ENCODE data around the gene MAMDC4.
A peak's percentile ranks its signal among the peaks of the same experiment; 100 is the strongest.
"Not testable (repeated sequence)": the region's sequence is repeated elsewhere in the genome, so short reads cannot be mapped to it uniquely, and the experiment has no call there.

MAMDC4 gene

DNA sequence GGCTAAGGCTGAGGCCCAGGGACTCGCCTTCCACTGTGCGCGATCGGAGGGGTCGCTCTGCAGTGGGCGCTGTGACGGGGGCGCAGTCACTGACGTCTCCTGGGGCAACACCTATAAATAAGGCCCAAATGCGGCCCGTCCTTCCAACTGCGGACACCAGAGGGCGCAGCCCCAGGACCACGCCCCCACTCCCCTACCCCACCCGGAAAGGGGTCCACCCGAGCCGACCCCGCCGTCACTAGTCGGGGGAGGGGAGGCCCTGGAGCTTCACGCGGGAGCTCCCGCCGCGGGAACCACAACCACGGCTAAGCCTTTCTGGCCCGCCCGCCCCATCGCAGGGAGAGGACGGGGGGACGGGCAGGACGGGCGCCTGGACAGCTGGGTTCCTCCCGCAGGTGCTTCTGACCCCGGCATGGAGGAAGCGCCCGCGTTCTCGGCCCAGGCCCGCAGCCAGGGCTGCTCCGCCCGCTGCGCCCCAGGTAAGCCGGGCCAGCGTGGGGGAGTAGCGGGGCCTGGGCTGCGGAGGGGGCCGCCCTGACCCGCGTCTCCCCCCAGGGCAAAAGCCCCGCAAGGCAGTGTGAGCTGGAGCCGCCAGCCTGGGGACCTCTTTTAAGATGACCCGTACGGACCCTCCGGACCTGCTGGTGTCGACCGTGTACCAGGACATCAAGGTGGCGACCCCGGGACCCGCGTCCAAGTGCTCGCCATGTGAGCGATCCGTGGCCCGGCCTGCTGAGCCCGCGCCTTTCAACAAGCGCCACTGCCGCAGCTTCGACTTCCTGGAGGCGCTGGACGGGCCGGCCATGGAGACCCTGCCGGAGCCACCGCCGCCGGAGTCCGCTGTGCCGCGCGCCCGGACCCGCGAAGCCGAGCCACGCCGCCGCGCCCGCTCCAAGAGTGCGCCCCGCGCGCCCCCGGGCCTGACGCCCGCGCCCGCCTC is 8.1 kb upstream of the MAMDC4 start:
- H3K9me3 ChIP-seq (ENCODE audit: insufficient read depth, low read depth, low read length); H3K79me2 ChIP-seq (ENCODE audit: insufficient read depth, low read length); H3K4me3 ChIP-seq (ENCODE audit: low read length, poor library complexity, severe bottlenecking); H4K20me1 ChIP-seq (ENCODE audit: insufficient read depth, low read length, poor library complexity, severe bottlenecking); H3K9ac ChIP-seq (ENCODE audit: low read depth, low read length, poor library complexity, severe bottlenecking); H2AFZ ChIP-seq (ENCODE audit: low read length); H3F3A ChIP-seq (ENCODE audit: low read depth); H3K36me3 ChIP-seq (ENCODE audit: insufficient read depth, low read length); H3K9me2 ChIP-seq (replicated peaks; ENCODE audit: low read depth, low read length); H3K27me3 ChIP-seq (ENCODE audit: insufficient read depth, low read length, poor library complexity, severe bottlenecking): not testable (repeated sequence)
- Histone ChIP-seq H3K4me1 (ENCODE audit: insufficient read depth, low read length, poor library complexity, severe bottlenecking) (peaks cover 11% of the 10 kb centered on the region), H3K4me2 (ENCODE audit: low read depth, low read length, poor library complexity, severe bottlenecking) (peak overlapping the region; percentile 37)
- TF ChIP-seq, protein P1, sequence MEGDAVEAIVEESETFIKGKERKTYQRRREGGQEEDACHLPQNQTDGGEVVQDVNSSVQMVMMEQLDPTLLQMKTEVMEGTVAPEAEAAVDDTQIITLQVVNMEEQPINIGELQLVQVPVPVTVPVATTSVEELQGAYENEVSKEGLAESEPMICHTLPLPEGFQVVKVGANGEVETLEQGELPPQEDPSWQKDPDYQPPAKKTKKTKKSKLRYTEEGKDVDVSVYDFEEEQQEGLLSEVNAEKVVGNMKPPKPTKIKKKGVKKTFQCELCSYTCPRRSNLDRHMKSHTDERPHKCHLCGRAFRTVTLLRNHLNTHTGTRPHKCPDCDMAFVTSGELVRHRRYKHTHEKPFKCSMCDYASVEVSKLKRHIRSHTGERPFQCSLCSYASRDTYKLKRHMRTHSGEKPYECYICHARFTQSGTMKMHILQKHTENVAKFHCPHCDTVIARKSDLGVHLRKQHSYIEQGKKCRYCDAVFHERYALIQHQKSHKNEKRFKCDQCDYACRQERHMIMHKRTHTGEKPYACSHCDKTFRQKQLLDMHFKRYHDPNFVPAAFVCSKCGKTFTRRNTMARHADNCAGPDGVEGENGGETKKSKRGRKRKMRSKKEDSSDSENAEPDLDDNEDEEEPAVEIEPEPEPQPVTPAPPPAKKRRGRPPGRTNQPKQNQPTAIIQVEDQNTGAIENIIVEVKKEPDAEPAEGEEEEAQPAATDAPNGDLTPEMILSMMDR (conservative IDR thresholded peaks at IDR 0.05; ENCODE audit: low read length): peak; percentile 54

DNA sequence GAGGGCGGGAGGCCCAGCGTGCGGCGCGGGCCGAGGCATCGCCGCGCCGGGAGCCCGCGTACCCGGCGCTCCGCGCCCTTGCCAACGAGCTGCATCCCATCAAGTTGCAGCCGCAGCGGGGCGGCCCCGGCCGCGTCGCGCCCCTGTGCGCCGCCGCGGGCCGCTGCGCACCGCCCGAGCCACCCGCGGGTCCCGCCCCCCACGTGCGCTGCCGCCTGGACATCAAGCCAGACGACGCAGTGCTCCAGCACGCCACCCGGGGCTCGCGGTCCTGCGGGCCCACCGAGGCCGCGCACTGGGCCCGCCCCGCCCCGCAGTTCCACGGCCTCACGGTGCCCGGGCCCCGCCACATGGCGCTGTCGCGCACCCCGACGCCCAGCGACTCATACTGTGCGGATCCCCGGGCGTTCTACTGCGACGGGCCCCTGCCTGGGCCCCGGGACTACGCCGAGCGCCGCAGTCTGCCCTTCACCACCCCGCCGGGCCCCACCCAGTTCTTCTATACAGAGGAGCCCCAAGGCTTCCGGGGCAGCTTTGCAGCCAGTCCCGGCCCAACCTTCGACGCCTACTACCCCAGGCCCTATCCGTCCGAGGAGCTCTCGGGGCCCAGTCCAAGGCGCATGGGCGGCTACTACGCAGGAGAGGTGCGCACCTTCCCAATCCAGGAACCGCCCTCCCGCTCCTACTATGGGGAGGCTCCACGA is 7.2 kb upstream of the MAMDC4 start:
- Histone ChIP-seq H3K9me2 (replicated peaks; ENCODE audit: low read depth, low read length) (no peaks in the 10 kb centered on the region), H3K4me3 (ENCODE audit: low read length, poor library complexity, severe bottlenecking) (no peak overlapping the region), H3K4me2 (ENCODE audit: low read depth, low read length, poor library complexity, severe bottlenecking) (no peak overlapping the region)

DNA sequence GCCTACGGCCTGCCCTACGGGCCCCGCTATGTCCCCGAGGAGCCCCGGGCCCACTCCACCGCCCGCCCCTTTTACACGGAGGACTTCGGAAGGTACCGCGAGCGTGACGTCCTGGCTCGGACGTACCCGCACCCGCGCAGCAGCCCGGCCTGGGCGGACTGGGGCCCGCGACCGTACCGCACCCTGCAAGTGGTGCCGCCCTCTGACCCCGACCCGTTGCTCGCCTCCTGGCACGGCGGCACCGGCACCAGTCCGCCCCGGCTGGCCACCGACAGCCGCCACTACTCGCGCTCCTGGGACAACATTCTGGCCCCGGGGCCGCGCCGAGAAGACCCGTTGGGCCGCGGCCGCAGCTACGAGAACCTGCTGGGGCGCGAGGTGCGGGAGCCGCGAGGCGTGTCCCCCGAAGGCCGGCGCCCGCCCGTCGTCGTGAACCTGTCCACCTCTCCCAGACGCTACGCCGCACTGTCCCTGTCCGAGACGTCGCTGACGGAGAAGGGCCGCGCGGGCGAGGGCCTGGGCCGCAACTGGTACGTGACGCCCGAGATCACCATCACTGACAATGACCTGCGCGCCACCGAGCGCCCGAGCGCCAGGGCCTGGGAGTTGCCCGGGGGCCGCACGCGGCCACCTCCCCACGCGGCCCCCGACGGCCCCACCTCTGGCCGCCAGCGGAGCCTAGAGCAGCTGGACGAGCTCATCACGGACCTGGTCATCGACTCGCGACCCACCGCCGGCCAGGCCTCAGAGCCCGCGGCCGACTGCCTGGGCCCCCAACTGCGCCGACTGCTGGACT is 6.5 kb upstream of the MAMDC4 start:
- no peaks in the 10 kb centered on the region for H3K9me2 ChIP-seq (replicated peaks; ENCODE audit: low read depth, low read length)
- no peak overlapping the region for H3K4me2 ChIP-seq (ENCODE audit: low read depth, low read length, poor library complexity, severe bottlenecking)
- H3F3A ChIP-seq (ENCODE audit: low read depth): no peaks in the 10 kb centered on the region
- H2AFZ ChIP-seq (ENCODE audit: low read length): no peak overlapping the region
- H3K79me2 ChIP-seq (ENCODE audit: insufficient read depth, low read length): peaks cover 15% of the 10 kb centered on the region; the same call in 1 of the 2 replicates
- no peaks in the 10 kb centered on the region for H3K36me3 ChIP-seq (ENCODE audit: insufficient read depth, low read length)
- peaks cover 20% of the 10 kb centered on the region for H4K20me1 ChIP-seq (ENCODE audit: insufficient read depth, low read length, poor library complexity, severe bottlenecking)
- H3K27me3 ChIP-seq (ENCODE audit: insufficient read depth, low read length, poor library complexity, severe bottlenecking): no peaks in the 10 kb centered on the region
- no peak overlapping the region for H3K4me3 ChIP-seq (ENCODE audit: low read length, poor library complexity, severe bottlenecking)
- H3K4me1 ChIP-seq (ENCODE audit: insufficient read depth, low read length, poor library complexity, severe bottlenecking): peaks cover 15% of the 10 kb centered on the region
- no peak for TF ChIP-seq EZH2phosphoT487 (IDR thresholded peaks at IDR 0.05; ENCODE audit: borderline replicate concordance)
- TF ChIP-seq, protein P1 (conservative IDR thresholded peaks at IDR 0.05; ENCODE audit: low read length): no peak
- H3K9me3 ChIP-seq (ENCODE audit: insufficient read depth, low read depth, low read length): no peaks in the 10 kb centered on the region
- H3K9ac ChIP-seq (ENCODE audit: low read depth, low read length, poor library complexity, severe bottlenecking): no peak overlapping the region

More for the DNA sequence above, 7.2 kb upstream of the MAMDC4 start:
- no peaks in the 10 kb centered on the region for H3K9me3 ChIP-seq (ENCODE audit: insufficient read depth, low read depth, low read length)
- peaks cover 7% of the 10 kb centered on the region; the same call in 1 of the 2 replicates for H3K79me2 ChIP-seq (ENCODE audit: insufficient read depth, low read length)
- no peak overlapping the region for H3K9ac ChIP-seq (ENCODE audit: low read depth, low read length, poor library complexity, severe bottlenecking)
- no peaks in the 10 kb centered on the region for H3K27me3 ChIP-seq (ENCODE audit: insufficient read depth, low read length, poor library complexity, severe bottlenecking)
- TF ChIP-seq, protein P1 (conservative IDR thresholded peaks at IDR 0.05; ENCODE audit: low read length): no peak
- TF ChIP-seq EZH2phosphoT487 (IDR thresholded peaks at IDR 0.05; ENCODE audit: borderline replicate concordance): no peak
- peaks cover 11% of the 10 kb centered on the region for H3K4me1 ChIP-seq (ENCODE audit: insufficient read depth, low read length, poor library complexity, severe bottlenecking)
- H3F3A ChIP-seq (ENCODE audit: low read depth): no peaks in the 10 kb centered on the region
- H3K36me3 ChIP-seq (ENCODE audit: insufficient read depth, low read length): no peaks in the 10 kb centered on the region
- H4K20me1 ChIP-seq (ENCODE audit: insufficient read depth, low read length, poor library complexity, severe bottlenecking): peaks cover 13% of the 10 kb centered on the region
- H2AFZ ChIP-seq (ENCODE audit: low read length): no peak overlapping the region
